GM21367 (cell line): ENCODE results near the gene OSBPL10.
"Not testable (repeated sequence)": the region's sequence is repeated elsewhere in the genome, so short reads cannot be mapped to it uniquely, and the experiment has no call there.

Experiments
- ATAC-seq: cut with Tn5 transposase; IDR thresholded peaks from one replicate; pipeline ENCODE4 v1.9.1; 2021; ENCODE audit not compliant: unreplicated experiment

OSBPL10 gene

DNA sequence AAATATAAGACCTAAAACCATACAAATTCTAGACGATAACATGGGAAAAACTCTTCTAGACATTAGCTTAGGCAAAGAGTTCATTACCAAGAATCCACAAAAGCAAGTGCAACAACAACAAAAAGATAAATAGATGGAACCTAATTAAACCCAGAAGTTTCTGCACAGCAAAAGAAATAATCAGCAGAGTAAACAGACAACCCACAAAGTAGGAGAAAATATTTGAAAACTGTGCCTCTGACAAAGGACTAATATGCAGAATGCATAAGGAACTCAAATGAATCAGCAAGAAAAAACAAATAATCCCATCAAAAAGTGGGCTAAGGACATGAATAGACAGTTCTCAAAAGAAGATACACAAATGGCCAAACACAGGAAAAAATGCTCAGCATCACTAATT, 198.8 kb downstream of the OSBPL10 start:
- ATAC-seq = not testable (repeated sequence)

DNA sequence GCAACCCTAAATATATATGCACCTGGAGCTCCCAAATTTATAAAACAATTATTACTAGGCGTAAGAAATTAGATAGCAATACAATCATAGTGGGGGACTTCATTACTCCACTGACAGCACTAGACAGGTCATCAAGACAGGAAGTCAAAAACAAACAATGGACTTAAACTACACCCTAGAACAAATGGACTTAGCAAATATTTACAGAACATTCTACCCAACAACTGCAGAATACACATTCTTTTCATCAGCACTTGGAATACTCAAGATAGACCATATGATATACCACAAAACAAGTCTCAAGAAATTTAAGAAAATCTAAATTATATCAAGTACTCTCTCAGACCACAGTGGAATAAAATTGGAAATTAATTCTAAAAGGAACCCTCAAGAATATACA, 201.5 kb downstream of the OSBPL10 start:
- ATAC-seq = no peak

- no peak for ATAC-seq
Observed at GRCh38 chr3:31777887-31778286, 203.2 kb downstream of the OSBPL10 start.

GRCh38 chr3:31777092-31777491, 204.0 kb downstream of the OSBPL10 start:
- no peak for ATAC-seq

- no peak for ATAC-seq
Observed at GRCh38 chr3:31776016-31776415, 205.0 kb downstream of the OSBPL10 start.

DNA sequence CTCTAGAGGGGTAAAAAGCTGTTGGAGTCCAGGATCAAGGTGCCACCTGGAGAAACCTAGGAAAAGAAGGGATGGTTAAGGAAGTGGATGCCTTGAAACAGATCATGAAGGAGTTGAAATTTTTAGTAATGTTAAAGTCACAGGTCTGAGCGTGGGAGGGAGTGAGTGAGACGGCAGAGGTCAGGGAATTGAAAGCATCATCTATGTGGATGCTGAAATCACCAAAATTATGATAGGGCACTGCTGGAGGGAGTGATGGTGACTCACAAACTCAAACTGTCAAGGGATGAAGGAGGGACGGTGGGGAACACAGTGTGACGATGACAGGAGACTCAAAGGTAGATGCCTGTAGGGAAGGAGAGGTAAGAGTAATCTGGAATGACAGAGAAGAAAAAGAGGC, 205.7 kb downstream of the OSBPL10 start:
- no peak for ATAC-seq

- no peak for ATAC-seq
Observed at GRCh38 chr3:31772758-31773473, 208.1 kb downstream of the OSBPL10 start.

GRCh38 chr3:31772272-31772671, 208.8 kb downstream of the OSBPL10 start:
- ATAC-seq = no peak

- ATAC-seq = no peak
Observed at GRCh38 chr3:31770822-31771326, 210.2 kb downstream of the OSBPL10 start.

- no peak for ATAC-seq
Observed at GRCh38 chr3:31768479-31769125, 212.5 kb downstream of the OSBPL10 start.

- ATAC-seq = no peak
Observed at GRCh38 chr3:31767920-31768319, 213.1 kb downstream of the OSBPL10 start.

GRCh38 chr3:31766669-31767068, 214.4 kb downstream of the OSBPL10 start:
- no peak for ATAC-seq

- no peak for ATAC-seq
Observed at GRCh38 chr3:31765871-31766270, 215.2 kb downstream of the OSBPL10 start.

GRCh38 chr3:31763731-31764130, 217.3 kb downstream of the OSBPL10 start:
- no peak for ATAC-seq

DNA sequence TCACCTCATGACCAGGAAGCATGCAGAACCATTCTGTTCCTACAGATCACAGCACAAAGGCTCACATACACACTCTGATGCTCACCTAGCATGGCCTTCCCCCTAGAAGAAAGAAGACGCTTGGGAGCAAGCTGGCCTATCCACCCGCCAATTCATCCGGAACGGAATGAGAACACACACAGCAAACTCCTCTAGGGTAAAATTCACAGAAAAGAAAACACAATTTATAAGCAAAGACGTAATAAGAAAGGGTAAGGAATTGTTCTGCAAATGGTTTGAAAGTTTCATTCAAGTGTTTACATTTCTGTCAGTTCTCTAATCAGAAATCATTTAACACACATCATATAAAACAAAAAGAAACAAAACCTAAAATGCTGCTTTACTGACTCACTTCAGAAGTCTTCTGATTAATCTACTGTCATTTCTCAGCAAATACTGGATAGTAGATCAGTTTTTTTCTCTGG, 218.1 kb downstream of the OSBPL10 start:
- ATAC-seq = no peak

GRCh38 chr3:31762097-31762764, 218.8 kb downstream of the OSBPL10 start:
- ATAC-seq = no peak

- no peak for ATAC-seq
Observed at GRCh38 chr3:31760654-31761053, 220.4 kb downstream of the OSBPL10 start.

- ATAC-seq = no peak
Observed at GRCh38 chr3:31758322-31758965, 222.6 kb downstream of the OSBPL10 start.

DNA sequence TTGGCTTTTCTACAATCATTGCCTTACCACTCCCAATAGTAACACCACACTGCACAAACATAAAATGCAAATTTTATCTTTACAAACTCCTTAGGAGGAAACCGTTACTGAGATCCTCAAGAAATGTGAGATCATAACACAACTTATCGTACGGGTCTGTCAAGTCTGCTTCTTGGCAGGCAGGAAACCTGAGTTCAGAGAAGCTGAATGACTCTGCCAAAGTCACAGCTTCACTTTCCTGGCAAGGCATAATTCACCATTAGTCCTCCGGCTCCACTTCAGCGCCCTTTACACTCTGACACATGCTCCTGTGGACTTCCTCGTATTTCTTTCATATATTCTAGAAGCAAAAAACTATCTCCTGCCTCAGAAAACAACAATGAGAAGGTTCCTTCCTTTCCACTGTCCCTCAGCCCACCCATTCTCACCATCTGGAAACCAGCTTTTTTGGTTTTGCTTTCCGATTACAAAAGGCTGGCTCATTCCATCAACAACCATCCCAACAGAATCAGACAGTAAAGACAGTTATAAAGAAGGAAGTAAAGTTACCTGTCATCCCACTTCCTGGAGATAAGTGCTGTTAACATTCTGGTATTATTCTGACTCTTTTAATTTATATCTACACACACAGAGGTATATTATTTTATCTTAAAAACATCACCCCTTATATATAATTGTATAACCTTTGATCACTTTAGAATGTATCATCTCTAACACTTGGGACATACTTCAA, 225.0 kb downstream of the OSBPL10 start:
- no peak for ATAC-seq

DNA sequence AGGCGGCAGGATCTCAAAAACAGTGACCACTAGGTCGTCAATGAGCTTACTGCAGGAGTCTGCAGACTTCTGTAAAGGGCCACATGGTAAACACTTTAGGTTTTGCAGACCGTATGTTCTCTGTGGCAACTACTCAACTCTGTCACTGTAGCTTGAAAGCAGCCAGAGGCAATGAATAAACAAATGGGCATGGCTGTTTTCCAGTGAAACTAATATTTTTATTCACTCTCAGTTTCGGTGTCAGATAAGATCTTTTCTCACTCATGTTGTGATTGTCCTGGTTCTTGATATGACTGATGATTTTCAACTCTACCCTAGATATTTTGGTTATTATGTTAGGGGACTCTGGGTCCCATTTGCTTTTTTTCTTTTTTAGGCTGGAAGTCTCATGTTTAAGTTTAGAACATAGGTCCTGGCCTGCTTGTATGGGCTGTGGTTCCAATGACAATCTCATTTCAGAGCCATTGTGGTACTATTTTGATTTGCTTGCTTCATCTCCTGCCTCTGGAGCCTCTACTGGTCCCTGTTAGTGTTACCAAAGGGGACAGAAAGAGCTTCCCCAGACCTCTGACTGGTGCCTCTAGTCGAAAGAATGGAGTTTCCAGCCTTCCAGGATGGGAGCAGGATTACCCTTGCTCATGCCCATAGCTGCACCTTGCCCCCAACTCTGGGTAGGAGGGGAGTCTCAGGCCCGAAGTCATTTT, 226.3 kb downstream of the OSBPL10 start:
- ATAC-seq = peak; percentile 93
